ENCODE data around the gene CTPS1.

CTPS1 gene

GRCh38 chr1:40965531-40965930, 14.0 kb upstream of the CTPS1 start:
- no peak overlapping the region for H3K4me3 ChIP-seq (ENCODE audit: low read depth, low read length)

DNA sequence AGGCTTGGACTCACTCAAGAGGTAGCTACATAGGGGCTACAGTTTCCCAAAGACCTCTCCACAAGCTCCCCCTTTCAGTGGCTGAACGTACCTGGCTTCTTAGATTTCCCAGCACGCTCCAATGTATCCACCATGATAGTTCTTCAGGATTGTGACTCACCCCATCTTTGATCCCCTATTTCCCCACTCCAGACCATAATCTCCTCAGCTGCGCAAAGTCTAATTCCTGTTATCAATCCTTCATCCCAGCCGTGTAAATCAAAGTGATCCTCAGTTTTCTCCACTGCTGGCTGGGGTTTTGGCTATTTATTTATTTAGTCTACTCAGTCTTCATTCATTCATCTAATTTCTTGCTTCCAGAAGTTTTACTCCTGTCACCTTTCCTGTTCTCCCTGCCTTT, 13.1 kb upstream of the CTPS1 start:
- no peak overlapping the region for H3K4me3 ChIP-seq (ENCODE audit: low read depth, low read length)

DNA sequence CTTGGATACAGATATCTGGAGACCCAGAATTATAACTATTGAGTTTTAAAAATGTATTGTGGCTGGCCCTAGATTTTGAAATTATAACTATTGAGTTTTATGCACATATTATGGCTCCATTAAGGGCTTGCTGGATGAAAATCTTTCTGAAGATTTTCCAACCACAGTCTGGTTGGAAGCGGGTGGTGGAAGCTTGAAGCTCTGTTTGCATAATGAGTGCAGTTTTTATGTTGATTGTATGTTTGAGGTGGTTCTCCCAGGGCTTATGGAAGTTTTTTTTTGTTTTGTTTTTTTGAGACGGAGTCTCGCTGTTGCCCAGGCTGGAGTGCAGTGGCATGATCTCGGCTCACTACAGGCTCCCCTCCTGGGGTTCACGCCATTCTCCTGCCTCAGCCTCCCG, 10.1 kb upstream of the CTPS1 start:
- no peak overlapping the region for H3K4me3 ChIP-seq (ENCODE audit: low read depth, low read length)

DNA sequence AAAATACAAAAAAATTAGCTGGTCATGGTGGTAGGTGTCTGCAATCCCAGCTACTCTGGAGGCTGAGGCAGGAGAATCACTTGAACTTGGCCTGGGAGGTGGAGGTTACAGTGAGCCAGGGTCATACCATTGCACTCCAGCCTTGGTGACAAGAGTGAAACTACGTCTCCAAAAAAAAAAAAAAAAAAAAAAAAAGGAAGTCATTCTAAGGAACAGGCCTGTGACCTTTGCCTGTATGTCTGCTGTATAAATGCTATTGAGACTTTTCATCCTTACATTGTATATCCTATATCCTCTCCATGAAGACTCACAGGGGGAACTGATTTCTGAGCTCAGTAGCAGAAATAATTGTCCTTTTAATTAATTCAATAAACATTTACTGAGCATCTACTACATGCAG, 7.5 kb upstream of the CTPS1 start:
- no peak overlapping the region for H3K4me3 ChIP-seq (ENCODE audit: low read depth, low read length)

GRCh38 chr1:40973912-40974311, 5.6 kb upstream of the CTPS1 start:
- H3K4me3 ChIP-seq (ENCODE audit: low read depth, low read length): no peak overlapping the region

DNA sequence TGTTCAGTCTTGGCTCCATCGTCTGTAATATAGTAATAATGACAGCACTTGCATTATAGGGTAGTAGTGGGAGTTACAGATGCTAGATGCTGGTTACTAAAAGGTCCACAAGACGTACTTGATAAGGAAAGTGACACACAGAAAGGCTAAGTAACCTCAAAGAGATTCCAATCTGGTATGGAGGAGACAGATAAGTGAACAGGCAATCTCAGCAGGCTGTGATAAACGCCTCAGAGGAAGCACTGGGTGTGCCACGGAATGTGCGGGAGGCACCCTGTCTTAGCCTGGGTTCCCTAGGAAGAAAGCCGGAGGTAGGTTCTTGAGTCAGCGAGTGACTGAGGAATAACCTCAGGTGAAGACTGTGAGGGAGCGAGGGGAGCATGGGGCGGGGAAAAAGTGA, 4.6 kb upstream of the CTPS1 start:
- H3K4me3 ChIP-seq (ENCODE audit: low read depth, low read length): no peak overlapping the region

DNA sequence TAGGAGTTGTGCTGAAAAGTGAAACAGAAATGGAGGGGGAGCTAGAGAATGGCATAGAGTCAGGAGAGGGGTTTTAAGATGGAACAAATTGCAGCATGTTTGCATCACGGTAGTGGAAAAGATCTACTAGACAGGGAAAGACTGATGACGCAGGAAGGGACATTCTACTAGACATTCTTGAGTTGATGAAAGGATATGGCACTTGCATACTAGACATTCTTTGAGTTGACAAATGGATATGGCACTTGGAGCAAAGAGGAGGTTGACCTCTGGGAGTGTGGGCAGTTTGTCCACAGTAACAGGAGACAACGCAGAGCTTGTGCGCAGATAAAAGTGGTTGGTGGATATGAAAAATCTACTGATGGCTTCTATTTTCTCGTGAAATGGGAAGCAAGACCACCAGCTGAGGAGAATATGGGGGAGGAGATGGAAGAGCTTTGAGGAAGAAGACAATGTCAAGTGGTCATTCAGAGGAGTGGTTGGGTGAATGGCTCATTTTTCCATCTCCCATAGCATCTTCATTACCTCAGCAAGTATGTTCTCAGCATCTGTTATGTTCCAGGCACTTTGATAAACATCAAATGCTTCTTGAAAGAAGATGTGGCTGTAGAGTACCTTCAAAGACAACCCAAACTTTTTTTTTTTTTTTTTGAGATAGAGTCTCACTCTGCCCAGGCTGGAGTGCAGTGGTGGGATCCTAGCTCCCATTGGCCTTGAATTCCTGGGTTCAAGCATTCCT, 2.4 kb upstream of the CTPS1 start:
- H3K4me3 ChIP-seq (ENCODE audit: low read depth, low read length): no peak overlapping the region

DNA sequence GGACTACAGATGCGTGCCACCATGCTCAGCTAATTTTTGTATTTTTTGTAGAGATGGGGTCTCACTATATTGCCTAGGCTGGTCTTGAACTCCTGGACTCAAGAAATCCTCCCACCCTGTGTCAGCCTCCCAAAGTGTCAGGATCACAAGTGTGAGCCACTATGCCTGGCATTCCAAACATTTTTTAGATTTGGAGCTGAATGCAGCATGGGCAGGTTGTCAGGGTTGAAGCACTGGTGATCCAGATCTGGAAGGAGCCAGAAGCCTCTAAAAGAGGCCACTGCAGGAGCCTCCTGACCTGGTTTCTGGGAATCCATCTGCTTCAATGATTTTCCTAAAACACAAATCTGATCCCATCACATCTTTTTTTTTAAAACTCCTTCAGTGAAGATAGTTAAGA, 1.8 kb upstream of the CTPS1 start:
- H3K4me3 ChIP-seq (ENCODE audit: low read depth, low read length): no peak overlapping the region

DNA sequence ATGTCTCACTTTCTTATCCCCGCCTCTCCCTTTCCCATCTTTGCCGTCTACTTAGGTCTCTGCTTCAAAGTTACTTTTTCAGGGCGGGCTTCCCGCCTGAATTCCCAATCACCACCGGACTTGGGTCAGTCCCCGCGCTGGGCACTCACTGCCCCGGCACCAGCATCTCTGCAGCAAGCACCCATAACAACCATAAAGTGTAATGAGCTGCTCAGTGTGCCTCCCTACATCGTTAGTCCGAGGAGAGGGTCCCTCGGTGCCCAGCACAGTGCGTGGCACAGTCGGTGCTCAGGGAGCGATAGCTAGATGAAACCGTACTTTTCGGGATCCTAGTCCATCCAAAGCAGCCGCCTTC, 633 bp upstream of the CTPS1 start:
- peak overlapping the region; percentile 39 for H3K4me3 ChIP-seq (ENCODE audit: low read depth, low read length)

- H3K4me3 ChIP-seq (ENCODE audit: low read depth, low read length): peak overlapping the region; percentile 68
Observed at GRCh38 chr1:40980068-40980452, 564 bp downstream of the CTPS1 start.

DNA sequence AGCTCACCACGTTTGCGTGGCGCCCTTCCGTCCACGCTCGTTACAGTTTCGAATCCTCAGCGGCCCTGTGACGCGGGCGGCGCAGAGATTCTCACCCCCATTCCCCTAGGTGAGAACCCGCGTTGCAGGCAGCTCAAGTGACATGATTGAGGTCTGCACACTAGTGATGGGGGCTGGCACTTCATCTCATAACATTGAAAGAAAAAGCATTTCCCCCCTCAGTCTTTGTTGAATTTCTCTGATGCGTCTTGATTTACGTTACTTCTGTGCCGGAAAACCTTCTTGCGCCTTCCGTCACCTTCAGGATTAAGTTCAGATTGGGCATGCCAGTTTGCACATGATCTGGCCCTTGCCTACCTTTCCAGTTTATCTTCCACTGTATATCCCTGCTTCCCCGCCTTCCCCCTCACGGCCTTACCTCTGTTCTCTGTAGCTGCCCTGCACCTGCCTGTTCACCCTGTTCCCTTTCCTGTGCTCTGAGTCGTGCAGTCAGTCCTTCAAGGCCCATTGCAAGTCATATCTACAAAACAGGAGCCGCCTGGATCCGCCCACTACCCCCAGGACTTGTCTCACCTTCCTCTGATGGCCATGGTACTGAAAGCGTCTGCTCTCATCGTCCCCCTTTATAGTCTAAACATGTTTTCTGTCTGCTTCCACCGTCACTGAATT, 1.1 kb downstream of the CTPS1 start:
- peak overlapping the region; percentile 68 for H3K4me3 ChIP-seq (ENCODE audit: low read depth, low read length)

GRCh38 chr1:40981691-40982448, 2.4 kb downstream of the CTPS1 start:
- no peak overlapping the region for H3K4me3 ChIP-seq (ENCODE audit: low read depth, low read length)

DNA sequence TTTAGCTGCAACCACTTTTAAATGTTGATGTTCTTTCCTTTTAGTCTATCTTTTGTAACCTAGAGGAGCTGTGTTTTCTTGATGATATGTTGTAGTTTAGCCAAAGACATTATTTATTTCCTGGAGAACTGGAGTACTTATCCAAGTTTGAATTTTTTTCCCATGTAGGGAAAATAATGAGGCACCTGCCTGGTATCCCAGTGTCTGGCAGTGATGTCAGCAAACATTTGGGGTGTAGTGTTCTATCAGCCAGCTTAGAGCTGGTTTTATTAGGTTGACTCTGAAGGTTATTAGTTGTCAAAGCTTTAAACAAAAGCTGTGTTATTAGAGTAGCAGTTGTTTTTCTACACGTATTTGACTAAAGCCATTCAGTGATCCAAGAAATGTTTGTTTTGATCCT, 3.2 kb downstream of the CTPS1 start:
- H3K4me3 ChIP-seq (ENCODE audit: low read depth, low read length): no peak overlapping the region

DNA sequence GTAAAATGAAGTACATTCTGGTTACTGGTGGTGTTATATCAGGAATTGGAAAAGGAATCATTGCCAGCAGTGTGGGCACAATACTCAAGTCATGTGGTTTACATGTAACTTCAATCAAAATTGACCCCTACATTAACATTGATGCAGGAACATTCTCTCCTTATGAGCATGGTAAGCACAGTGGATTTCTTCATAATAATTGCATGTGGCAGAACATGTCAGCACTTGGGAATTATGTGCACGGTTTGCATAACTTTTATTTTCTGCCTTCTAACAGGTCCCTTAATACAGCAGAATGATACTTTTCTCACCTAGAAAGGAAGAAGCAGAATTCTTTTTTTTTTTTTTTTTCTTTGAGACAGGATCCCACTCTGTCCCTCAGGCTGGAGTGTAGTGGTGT, 3.8 kb downstream of the CTPS1 start:
- no peak overlapping the region for H3K4me3 ChIP-seq (ENCODE audit: low read depth, low read length)

DNA sequence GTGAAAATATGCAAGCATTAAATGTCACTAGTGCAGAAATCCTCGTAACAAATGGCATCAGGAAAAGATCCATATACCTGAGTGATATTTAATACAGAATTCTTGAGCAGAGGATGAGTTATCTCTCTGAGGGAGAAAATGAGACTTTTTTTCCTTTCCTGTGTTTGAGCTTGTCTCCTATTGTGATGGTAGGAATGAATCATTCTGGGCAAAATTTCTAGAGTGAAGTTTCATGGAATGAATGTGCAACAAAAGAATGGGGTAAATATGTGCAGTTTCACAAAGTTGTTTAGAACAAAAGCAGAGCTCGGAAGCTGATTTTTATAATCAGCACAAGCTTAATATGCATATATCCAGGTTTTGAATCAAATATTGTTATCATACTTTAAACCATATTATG, 4.6 kb downstream of the CTPS1 start:
- no peak overlapping the region for H3K4me3 ChIP-seq (ENCODE audit: low read depth, low read length)

- no peak overlapping the region for H3K4me3 ChIP-seq (ENCODE audit: low read depth, low read length)
Observed at GRCh38 chr1:40984531-40984930, 5.0 kb downstream of the CTPS1 start.

DNA sequence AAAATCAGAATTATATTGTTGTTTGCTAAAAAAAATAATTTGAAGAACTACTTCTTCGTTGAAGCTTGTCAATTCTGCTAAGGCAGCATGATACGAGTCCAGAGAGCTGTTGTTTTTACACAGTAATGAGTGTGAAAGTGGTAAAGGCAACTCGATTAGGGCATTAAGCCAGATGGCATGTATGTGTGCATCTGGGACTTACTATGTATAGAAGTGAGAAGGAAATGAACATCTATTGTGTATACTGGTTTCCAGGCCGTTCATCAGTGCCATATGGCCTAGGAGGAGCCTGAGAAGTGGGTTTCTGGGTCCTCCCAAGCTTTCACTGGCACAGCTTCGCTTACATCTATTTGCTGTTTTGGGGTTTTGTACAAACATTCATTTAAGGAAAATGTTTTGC, 5.7 kb downstream of the CTPS1 start:
- H3K4me3 ChIP-seq (ENCODE audit: low read depth, low read length): no peak overlapping the region

- H3K4me3 ChIP-seq (ENCODE audit: low read depth, low read length): no peak overlapping the region
Observed at GRCh38 chr1:40985875-40986274, 6.4 kb downstream of the CTPS1 start.

DNA sequence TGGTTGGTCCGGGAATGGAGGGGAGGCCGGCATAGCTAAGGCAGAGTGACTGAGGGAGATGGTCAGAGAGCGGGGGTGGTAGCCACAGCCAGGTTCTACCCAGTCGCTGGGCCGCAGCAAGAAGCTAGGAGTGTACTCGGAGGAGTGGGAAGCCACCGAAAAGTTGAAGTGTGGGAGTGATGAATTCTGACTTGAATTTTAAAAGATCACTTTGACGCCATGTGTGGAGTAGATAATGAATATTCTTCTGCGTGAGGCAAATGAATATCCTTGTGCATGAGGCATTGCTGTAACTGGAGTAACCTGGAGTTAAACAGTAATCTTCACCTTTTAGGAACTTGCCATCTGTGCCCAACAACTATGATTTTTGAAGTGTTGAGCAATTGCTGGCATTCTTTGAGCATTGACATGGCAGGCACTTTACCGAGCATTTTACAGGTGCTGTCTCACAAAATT, 6.9 kb downstream of the CTPS1 start:
- H3K4me3 ChIP-seq (ENCODE audit: low read depth, low read length): no peak overlapping the region

GRCh38 chr1:40986956-40987355, 7.5 kb downstream of the CTPS1 start:
- no peak overlapping the region for H3K4me3 ChIP-seq (ENCODE audit: low read depth, low read length)

GRCh38 chr1:40987439-40988276, 8.2 kb downstream of the CTPS1 start:
- no peak overlapping the region for H3K4me3 ChIP-seq (ENCODE audit: low read depth, low read length)
